Esophagus (tissue), 2 donors: ENCODE results near the gene SCOC. TPM values are rescaled to one million over a fixed set of nuclear protein-coding genes. Genes with fewer than 3 reads are reported as not detected.

Experiments used
- H3K27ac ChIP-seq, 2 donors: one replicate each; pipeline ENCODE4 v1.5.1; 2013; ENCODE audit warnings: low read depth in 2 of 2, mild to moderate bottlenecking in 2 of 2, inconsistent platforms in 1 of 2, low read length in 1 of 2, moderate library complexity in 1 of 2
- H3K27me3 ChIP-seq, 2 donors: one replicate each; pipeline ENCODE4 v1.6.1; 2013; ENCODE audit warnings: low read length in 2 of 2, control low read depth in 1 of 2, mild to moderate bottlenecking in 1 of 2; ENCODE audit not compliant: insufficient read depth in 2 of 2, control insufficient read depth in 1 of 2
- H3K36me3 ChIP-seq, 2 donors: one replicate each; pipeline ENCODE4 v1.6.1; 2013; ENCODE audit warnings: low read length in 1 of 2; ENCODE audit not compliant: control insufficient read depth in 2 of 2, insufficient read depth in 2 of 2
- H3K4me1 ChIP-seq, 2 donors: one replicate each; pipeline ENCODE4 v1.6.1; 2013; ENCODE audit warnings: low read length in 1 of 2; ENCODE audit not compliant: control insufficient read depth in 2 of 2, insufficient read depth in 2 of 2
- H3K4me3 ChIP-seq, 2 donors: one replicate each; pipeline ENCODE4 v1.5.1; 2013; ENCODE audit warnings: low read length in 2 of 2, mild to moderate bottlenecking in 2 of 2, low read depth in 1 of 2, moderate library complexity in 1 of 2
- H3K9me3 ChIP-seq, 2 donors: one replicate each; pipeline ENCODE4 v1.6.1; 2013; ENCODE audit warnings: mild to moderate bottlenecking in 2 of 2, low read depth in 1 of 2, low read length in 1 of 2, moderate library complexity in 1 of 2; ENCODE audit not compliant: control insufficient read depth in 2 of 2, insufficient read depth in 1 of 2
- WGBS, 2 donors: extraction: QIAGEN DNeasy Blood & Tissue Kit; methylation state at CpG; one replicate each; pipeline ENCODE4 v1.1.7; 2013; 5-methylcytosine and 5-hydroxymethylcytosine counted together
- polyA plus RNA-seq, 2 donors: library from polyadenylated mRNA; stranded (reverse); fragments of 200-250 nt; gene quantifications; one replicate each; pipeline ENCODE4 v1.2.3, GENCODE V29; 2013
- donor health status: healthy with polysubstance abuse.
- donor health status: Bipolar disorder and iron deficiency.

Gene SCOC
- polyA plus RNA-seq, 2 donors = 42.4 to 47.3 TPM

- no peaks in the 10 kb centered on the region for H3K36me3 ChIP-seq
- H3K27me3 ChIP-seq = peaks cover 0 to 2% of the 10 kb centered on the region in 2 donors
- H3K4me3 ChIP-seq = no peak overlapping the region
- H3K4me1 ChIP-seq = no peaks in the 10 kb centered on the region
- WGBS, 2 donors = 59 to 76% methylated on average over 3 of the region's 3 CpGs
- H3K27ac ChIP-seq = no peak overlapping the region
- H3K9me3 ChIP-seq = no peaks in the 10 kb centered on the region
These were observed 15.6 kb upstream of the SCOC start for GRCh38 chr4:140357868-140358267.

GRCh38 chr4:140358281-140358680 is 15.2 kb upstream of the SCOC start:
- Histone ChIP-seq H3K27me3 (peaks cover 0 to 2% of the 10 kb centered on the region in 2 donors), H3K36me3 (no peaks in the 10 kb centered on the region), H3K4me1 (no peaks in the 10 kb centered on the region), H3K4me3 (no peak overlapping the region), H3K9me3 (no peaks in the 10 kb centered on the region), H3K27ac (no peak overlapping the region)
- WGBS, 2 donors = 0% methylated on average over 1 of the region's 1 CpG

GRCh38 chr4:140359562-140360427 is 13.7 kb upstream of the SCOC start:
- H3K27ac ChIP-seq = no peak overlapping the region
- H3K4me3 ChIP-seq = no peak overlapping the region
- H3K4me1 ChIP-seq = no peaks in the 10 kb centered on the region
- H3K9me3 ChIP-seq = no peaks in the 10 kb centered on the region
- 28 to 29% methylated on average over 7 of the region's 7 CpGs for WGBS, 2 donors
- peaks cover 0 to 2% of the 10 kb centered on the region in 2 donors for H3K27me3 ChIP-seq
- no peaks in the 10 kb centered on the region for H3K36me3 ChIP-seq

GRCh38 chr4:140361099-140361498 is 12.3 kb upstream of the SCOC start:
- H3K36me3 ChIP-seq = no peaks in the 10 kb centered on the region
- no peaks in the 10 kb centered on the region for H3K4me1 ChIP-seq
- H3K27ac ChIP-seq = no peak overlapping the region
- H3K4me3 ChIP-seq = no peak overlapping the region
- no peaks in the 10 kb centered on the region for H3K9me3 ChIP-seq
- 82 to 95% methylated on average over 4 of the region's 4 CpGs for WGBS, 2 donors
- peaks cover 0 to 2% of the 10 kb centered on the region in 2 donors for H3K27me3 ChIP-seq

- Histone ChIP-seq H3K27ac (no peak overlapping the region), H3K27me3 (no peaks in the 10 kb centered on the region), H3K9me3 (no peaks in the 10 kb centered on the region), H3K36me3 (no peaks in the 10 kb centered on the region), H3K4me3 (no peak overlapping the region), H3K4me1 (no peaks in the 10 kb centered on the region)
- WGBS, 2 donors = 87 to 93% methylated on average over 3 of the region's 3 CpGs
These were observed 10.4 kb upstream of the SCOC start for GRCh38 chr4:140363051-140363450.

GRCh38 chr4:140363558-140363957 is 9.9 kb upstream of the SCOC start:
- H3K27ac ChIP-seq = no peak overlapping the region
- H3K36me3 ChIP-seq = no peaks in the 10 kb centered on the region
- H3K9me3 ChIP-seq = no peaks in the 10 kb centered on the region
- H3K27me3 ChIP-seq = no peaks in the 10 kb centered on the region
- H3K4me1 ChIP-seq = no peaks in the 10 kb centered on the region
- H3K4me3 ChIP-seq = no peak overlapping the region

- no peaks in the 10 kb centered on the region for H3K27me3 ChIP-seq
- no peak overlapping the region for H3K27ac ChIP-seq
- H3K4me1 ChIP-seq = no peaks in the 10 kb centered on the region
- H3K9me3 ChIP-seq = no peaks in the 10 kb centered on the region
- H3K36me3 ChIP-seq = no peaks in the 10 kb centered on the region
- 52 to 68% methylated on average over 2 of the region's 2 CpGs for WGBS, 2 donors
- no peak overlapping the region for H3K4me3 ChIP-seq
These were observed 5.7 kb upstream of the SCOC start for GRCh38 chr4:140367738-140368137.

- Histone ChIP-seq H3K27ac (no peak overlapping the region), H3K27me3 (no peaks in the 10 kb centered on the region), H3K36me3 (no peaks in the 10 kb centered on the region), H3K4me1 (no peaks in the 10 kb centered on the region), H3K4me3 (no peak overlapping the region), H3K9me3 (no peaks in the 10 kb centered on the region)
- WGBS, 2 donors = 71 to 73% methylated on average over 3 of the region's 3 CpGs
These were observed 4.8 kb upstream of the SCOC start for GRCh38 chr4:140368686-140369085.

- H3K36me3 ChIP-seq = no peaks in the 10 kb centered on the region
- H3K9me3 ChIP-seq = no peaks in the 10 kb centered on the region
- peak overlapping the region; percentile 85 to 89 for H3K27ac ChIP-seq
- H3K4me3 ChIP-seq = peak overlapping the region; percentile 38 to 75
- 1 to 3% methylated on average over 21 of the region's 21 CpGs for WGBS, 2 donors
- H3K4me1 ChIP-seq = no peaks in the 10 kb centered on the region
- no peaks in the 10 kb centered on the region for H3K27me3 ChIP-seq
These were observed 607 bp upstream of the SCOC start for GRCh38 chr4:140372751-140373327.

- H3K9me3 ChIP-seq = no peaks in the 10 kb centered on the region
- H3K4me3 ChIP-seq = peak overlapping the region; percentile 75 to 91
- H3K4me1 ChIP-seq = no peaks in the 10 kb centered on the region
- peak overlapping the region; percentile 93 to 96 for H3K27ac ChIP-seq
- 4 to 5% methylated on average over 8 of the region's 8 CpGs for WGBS, 2 donors
- H3K36me3 ChIP-seq = no peaks in the 10 kb centered on the region
- H3K27me3 ChIP-seq = no peaks in the 10 kb centered on the region
These were observed 658 bp downstream of the SCOC start for GRCh38 chr4:140374130-140374477.
